Fibroblast of peridontal ligament (primary cell): ENCODE data around the gene CEP72.

Experiments
- DNase-seq: peaks from one replicate; pipeline ENCODE4 v3.0.0-alpha.2; 2010; ENCODE audit errors: extremely low read depth

CEP72 gene

DNA sequence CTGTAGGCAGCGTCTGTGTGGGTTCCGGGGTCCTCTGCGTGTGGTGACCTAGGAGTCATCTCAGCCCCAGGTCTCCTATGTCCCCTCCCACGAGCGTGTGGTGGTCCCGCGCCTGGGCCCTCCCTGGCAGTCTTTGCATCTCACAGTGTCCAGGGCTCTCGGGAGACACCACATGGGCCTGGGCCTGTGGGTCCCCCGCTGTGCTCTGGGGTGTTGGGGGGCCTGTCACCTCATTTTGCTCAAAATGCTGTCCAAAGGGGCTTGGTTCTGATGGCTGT lies 27.1 kb downstream of the CEP72 start:
- DNase-seq, result no peak

DNA sequence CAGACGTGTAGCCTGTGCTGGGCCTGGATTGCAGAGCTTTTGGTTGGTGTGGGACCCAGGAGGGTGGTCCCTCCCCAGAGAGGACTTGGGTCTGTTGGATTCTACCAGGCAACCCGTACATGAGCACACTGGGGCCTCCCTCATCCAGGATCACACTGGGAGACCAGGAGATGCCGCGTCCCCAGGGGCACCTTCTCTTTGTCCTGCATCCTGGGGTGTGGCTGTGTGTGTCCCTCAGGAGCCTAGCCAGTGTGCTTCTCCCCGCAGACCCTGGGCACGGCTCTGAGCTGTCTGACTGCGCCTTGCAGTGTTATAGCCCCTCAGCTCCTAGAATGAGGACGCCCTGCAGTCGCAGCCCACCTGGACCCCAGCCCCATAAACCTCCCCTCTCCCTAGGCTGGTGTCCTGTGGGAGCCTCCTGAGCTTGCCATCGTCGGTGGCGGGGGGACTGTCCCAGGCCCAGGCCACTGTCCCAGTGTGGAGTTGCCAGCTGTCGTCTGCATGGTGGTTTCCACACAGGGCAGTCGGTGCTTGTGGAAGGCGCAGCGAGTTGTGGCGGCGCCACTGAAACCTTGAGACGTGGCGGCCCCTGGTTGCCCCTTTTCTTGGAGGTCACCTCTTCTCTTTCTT lies 27.6 kb downstream of the CEP72 start:
- no peak for DNase-seq

- DNase-seq, result no peak
Observed at GRCh38 chr5:640461-641330, 28.6 kb downstream of the CEP72 start.

- no peak for DNase-seq
Observed at GRCh38 chr5:641331-641765, 29.2 kb downstream of the CEP72 start.

DNA sequence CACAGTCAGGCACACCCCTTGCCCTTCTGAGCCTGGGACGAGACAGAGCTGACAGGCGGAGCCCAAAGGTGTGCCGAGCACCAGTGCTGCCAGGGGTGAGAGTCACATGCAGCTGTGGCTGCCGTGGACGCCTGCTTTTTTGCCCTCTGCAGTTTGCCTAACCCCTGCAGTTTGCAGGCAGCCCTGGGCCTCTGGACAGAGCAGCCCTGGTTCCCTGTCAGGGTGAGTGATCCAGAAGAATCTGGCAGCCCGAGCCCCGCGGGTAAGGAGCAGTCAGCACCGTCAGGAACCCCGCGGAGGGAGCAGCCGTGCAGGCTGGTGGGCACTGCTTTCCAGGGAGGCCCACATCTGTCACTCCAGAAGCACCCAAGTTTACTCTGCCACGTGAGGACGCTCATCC lies 30.3 kb downstream of the CEP72 start:
- no peak for DNase-seq

GRCh38 chr5:643351-643801 lies 31.2 kb downstream of the CEP72 start:
- no peak for DNase-seq

- DNase-seq, result peak; percentile 80
Observed at GRCh38 chr5:643811-644271, 31.7 kb downstream of the CEP72 start.

DNA sequence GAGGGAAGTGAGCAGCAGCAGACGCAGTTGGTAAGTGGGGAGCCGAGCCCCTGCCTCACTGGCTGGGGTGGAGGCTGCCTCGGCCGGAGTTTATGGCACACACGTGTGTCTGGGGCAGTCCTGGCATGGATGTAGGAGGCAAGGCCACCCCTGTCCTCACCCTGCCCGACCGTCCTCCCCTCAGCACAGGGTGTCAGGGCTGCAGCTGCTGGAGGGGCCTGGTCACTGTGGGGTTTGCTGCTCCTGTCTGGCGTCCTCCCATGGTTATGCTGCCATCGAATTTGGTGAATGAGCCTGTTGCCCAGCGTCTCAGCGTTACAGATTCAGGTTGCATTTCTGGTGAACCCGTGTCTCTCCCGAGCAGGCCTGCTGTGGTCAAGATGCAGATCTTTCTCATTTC lies 32.4 kb downstream of the CEP72 start:
- peak; percentile 8 for DNase-seq

- no peak for DNase-seq
Observed at GRCh38 chr5:644971-645370, 32.8 kb downstream of the CEP72 start.

- no peak for DNase-seq
Observed at GRCh38 chr5:645421-645820, 33.3 kb downstream of the CEP72 start.

GRCh38 chr5:646396-647201 lies 34.5 kb downstream of the CEP72 start:
- no peak for DNase-seq

DNA sequence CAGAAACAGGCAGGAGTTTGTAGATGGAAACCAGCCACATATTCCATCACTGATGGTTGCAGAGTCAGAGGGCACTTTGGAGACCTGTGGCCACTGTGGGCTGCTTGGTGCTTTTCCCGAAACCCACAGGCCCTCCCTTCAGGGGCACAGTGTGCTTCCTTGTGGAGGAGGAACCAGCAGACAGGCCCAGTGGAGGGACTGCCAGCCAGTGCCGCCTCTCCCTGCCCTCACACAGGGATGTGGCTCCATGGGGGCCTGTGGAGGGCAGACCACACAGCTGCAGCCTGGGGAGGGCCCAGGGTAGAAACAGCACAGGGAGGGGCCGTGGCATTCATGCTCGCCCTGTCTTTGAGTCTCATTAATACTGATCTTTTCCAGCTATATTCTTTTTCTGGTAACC lies 35.2 kb downstream of the CEP72 start:
- DNase-seq, result no peak

DNA sequence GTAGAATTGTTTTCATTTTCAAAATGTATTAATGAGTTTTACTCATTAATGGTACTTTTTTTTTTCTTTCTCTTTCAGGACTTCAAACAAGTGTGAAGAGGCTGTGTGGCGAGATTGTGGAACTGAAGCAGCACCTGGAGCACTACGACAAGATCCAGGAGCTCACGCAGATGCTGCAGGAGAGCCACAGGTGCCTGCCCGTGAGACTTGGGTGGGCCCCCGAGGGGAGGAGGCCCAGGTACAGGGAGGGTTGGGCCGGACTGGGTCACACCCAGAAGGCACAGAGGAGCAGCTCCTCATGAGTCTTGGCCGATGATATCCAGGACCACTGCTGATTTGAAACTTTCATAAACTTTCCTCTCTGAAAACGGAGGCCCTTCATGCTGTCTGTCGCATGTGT lies 35.6 kb downstream of the CEP72 start:
- no peak for DNase-seq

DNA sequence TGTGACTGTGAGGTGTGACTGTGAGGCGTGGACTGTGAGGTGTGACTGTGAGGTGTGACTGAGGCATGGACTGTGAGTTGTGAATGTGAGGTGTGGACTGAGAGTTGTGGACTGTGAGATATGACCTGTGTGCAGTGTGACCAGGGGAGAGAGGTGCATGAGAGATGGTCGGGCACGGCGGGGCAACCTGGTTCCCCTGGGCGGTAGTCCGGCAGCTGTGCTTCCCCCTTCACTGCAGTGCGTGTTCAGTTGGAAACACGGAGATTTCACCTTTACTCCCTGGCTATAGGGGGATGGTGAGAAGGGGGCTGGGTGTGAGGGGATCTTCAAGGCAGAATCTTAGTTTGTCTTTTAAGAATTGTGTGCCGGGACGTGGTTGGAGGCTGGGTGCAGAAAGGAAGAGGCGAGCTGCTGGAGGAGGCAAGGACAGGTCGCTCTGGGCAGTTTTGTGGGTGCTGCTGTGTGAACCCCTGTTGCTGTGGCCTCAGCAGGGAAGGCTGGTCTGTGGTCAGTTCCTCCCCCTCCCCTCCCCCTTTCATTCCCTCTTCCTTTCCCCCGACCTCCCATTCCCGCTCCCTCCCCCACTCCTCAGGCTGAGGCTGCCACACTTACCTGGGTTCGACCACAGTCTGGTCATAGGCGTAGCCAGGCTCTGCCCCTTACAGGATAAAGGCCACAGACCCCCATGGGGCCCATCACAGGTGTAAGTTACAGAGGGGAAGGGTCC lies 39.3 kb downstream of the CEP72 start:
- DNase-seq, result no peak

- DNase-seq, result no peak
Observed at GRCh38 chr5:652023-652515, 39.9 kb downstream of the CEP72 start.

- DNase-seq, result no peak
Observed at GRCh38 chr5:652773-653350, 40.7 kb downstream of the CEP72 start.

DNA sequence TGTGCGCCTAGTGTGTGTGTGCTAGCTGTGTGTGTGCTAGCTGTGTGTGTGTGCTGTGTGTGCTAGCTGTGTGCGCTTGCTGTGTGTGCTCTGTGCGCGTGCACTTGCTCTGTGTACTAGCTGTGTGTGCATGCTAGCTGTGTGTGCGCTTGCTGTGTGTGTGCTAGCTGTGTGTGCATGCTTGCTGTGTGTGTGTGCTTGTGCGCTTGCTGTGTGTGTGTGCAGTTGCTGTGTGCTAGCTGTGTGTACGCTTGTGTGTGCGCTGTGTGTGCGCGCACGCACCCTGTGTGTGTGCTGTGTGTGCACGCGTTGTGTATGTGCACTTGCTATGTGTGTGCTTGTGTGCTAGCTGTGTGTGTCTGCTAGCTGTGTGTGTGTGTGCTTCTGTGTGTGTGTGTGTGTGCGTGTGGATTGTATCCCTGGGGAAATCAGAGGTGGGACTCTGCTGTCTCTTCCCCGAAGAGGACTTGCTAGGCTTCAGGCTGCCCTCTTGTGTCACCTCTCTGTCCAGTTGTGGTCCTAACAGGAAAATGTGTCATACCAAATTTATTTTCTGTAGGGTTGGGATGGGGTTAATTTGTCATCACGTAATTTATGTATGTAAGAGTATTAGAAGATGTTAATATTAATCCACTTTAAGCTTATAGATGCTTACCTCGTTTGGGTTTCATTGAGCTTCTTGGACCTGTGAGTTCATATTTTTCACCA lies 42.1 kb downstream of the CEP72 start:
- DNase-seq, result no peak

DNA sequence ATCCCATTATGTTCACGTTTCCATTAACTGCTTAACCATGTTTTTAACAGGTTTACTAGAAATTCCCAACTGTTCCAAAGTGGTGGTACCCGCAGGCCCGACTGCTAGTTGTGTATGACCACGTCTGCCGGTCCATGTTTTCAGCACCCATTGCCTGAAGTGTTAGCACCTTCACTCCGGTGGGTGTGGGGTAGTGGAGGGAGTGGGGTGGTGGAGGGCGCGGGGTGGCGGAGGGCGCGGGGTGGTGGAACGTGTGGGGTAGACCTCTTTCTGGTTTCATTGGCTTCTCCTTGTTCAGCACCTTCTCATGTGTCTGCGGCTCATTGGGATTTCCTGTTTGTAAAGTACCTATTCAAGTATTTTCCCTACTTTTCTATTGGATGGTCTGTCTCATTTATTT lies 43.3 kb downstream of the CEP72 start:
- DNase-seq, result no peak

DNA sequence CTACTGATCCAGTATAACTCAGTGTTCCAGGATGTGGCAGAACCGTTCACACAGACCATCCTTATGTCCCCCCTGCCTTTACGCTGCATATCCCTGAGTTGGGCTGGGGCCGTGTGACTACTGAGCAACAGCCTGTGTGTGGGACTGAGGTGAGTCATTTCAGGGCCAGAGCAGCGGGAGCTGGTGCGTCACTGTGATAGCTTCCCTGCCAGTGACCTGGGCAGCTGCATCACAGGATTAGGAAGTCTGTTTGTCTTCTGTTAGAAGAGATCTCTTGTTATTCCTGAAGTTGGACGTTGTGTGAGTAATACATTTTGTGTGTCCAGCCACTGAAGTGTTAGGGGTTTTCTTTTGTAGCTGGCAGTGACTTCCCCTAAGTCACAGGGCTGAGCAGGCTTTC lies 45.4 kb downstream of the CEP72 start:
- peak; percentile 15 for DNase-seq

GRCh38 chr5:658103-658502 lies 46.0 kb downstream of the CEP72 start:
- no peak for DNase-seq
